AG20443 (cell line): ENCODE results near the gene BTG4.
A peak's percentile ranks its signal among the peaks of the same experiment; 100 is the strongest.

ENCODE experiments used
- DNase-seq: peaks from one replicate; pipeline ENCODE4 v3.0.0; 2012; ENCODE audit warnings: low spot score, mixed read lengths

The BTG4 gene

GRCh38 chr11:111537336-111537860 is 25.2 kb upstream of the BTG4 start:
- no peak for DNase-seq

- no peak for DNase-seq
Measured at GRCh38 chr11:111535281-111535680, 23.1 kb upstream of the BTG4 start.

- DNase-seq, result no peak
Measured at GRCh38 chr11:111532365-111532709, 20.2 kb upstream of the BTG4 start.

GRCh38 chr11:111531687-111532364 is 19.6 kb upstream of the BTG4 start:
- peak; percentile 91 for DNase-seq

- DNase-seq, result no peak
Measured at GRCh38 chr11:111531136-111531535, 18.9 kb upstream of the BTG4 start.

- DNase-seq, result no peak
Measured at GRCh38 chr11:111530091-111530490, 17.9 kb upstream of the BTG4 start.

GRCh38 chr11:111528557-111528956 is 16.4 kb upstream of the BTG4 start:
- no peak for DNase-seq

GRCh38 chr11:111527279-111527678 is 15.1 kb upstream of the BTG4 start:
- DNase-seq, result no peak

GRCh38 chr11:111526501-111526900 is 14.3 kb upstream of the BTG4 start:
- DNase-seq, result peak; percentile 63

GRCh38 chr11:111525456-111525855 is 13.3 kb upstream of the BTG4 start:
- DNase-seq, result no peak

- no peak for DNase-seq
Measured at GRCh38 chr11:111524056-111524455, 11.9 kb upstream of the BTG4 start.

- DNase-seq, result no peak
Measured at GRCh38 chr11:111523343-111523742, 11.2 kb upstream of the BTG4 start.

- no peak for DNase-seq
Measured at GRCh38 chr11:111522426-111522825, 10.2 kb upstream of the BTG4 start.

GRCh38 chr11:111521135-111521534 is 8.9 kb upstream of the BTG4 start:
- DNase-seq, result no peak

GRCh38 chr11:111520560-111520959 is 8.4 kb upstream of the BTG4 start:
- no peak for DNase-seq

- DNase-seq, result no peak
Measured at GRCh38 chr11:111518668-111519067, 6.5 kb upstream of the BTG4 start.

- no peak for DNase-seq
Measured at GRCh38 chr11:111515591-111515990, 3.4 kb upstream of the BTG4 start.

- no peak for DNase-seq
Measured at GRCh38 chr11:111514216-111515031, 2.2 kb upstream of the BTG4 start, which contains the start of gene HOATZ. Gene HOATZ, plus strand, starts transcription at chr11:111514778. Its CDS starts 7 bp downstream, at chr11:111514785.

- DNase-seq, result no peak
Measured at GRCh38 chr11:111513240-111513605, 1.0 kb upstream of the BTG4 start.

GRCh38 chr11:111510311-111510710 is 1.9 kb downstream of the BTG4 start:
- no peak for DNase-seq

- DNase-seq, result no peak
Measured at GRCh38 chr11:111502611-111503010, 9.6 kb downstream of the BTG4 start.

GRCh38 chr11:111500481-111500880 is 11.7 kb downstream of the BTG4 start:
- DNase-seq, result no peak

- no peak for DNase-seq
Measured at GRCh38 chr11:111499483-111499882, 12.7 kb downstream of the BTG4 start.
